OCI-LY3 (cell line): ENCODE measurements around the gene MINDY3.
"Not testable (repeated sequence)": the region's sequence is repeated elsewhere in the genome, so short reads cannot be mapped to it uniquely, and the experiment has no call there.

ENCODE experiments used
- EZH2phosphoT487 ChIP-seq: fragments of 200-600 bp; shearing (Covaris generic); IDR thresholded peaks from 2 replicates; pipeline ENCODE4 v1.6.1; 2018; ENCODE audit warnings: antibody characterized with exemption, mixed run types, low read depth
- TF ChIP-seq, protein P1 (sequence below): fragments of 200-600, 300-600 bp; sonication (generic); IDR thresholded peaks from 2 replicates; pipeline ENCODE4 v1.5.1; 2014; ENCODE audit warnings: antibody characterized with exemption, low read length, low read depth

DNA sequence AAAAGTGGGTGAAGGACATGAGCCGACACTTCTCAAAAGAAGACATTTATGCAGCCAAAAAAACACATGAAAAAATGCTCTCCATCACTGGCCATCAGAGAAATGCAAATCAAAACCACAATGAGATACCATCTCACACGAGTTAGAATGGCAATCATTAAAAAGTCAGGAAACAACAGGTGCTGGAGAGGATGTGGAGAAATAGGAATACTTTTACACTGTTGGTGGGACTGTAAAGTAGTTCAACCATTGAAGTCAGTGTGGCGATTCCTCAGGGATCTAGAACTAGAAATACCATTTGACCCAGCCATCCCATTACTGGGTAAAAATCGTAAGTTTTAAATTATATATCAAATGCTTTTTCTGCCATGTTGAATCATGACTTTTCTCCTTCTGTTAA is 85.8 kb downstream of the MINDY3 start:
- TF ChIP-seq, protein P1, sequence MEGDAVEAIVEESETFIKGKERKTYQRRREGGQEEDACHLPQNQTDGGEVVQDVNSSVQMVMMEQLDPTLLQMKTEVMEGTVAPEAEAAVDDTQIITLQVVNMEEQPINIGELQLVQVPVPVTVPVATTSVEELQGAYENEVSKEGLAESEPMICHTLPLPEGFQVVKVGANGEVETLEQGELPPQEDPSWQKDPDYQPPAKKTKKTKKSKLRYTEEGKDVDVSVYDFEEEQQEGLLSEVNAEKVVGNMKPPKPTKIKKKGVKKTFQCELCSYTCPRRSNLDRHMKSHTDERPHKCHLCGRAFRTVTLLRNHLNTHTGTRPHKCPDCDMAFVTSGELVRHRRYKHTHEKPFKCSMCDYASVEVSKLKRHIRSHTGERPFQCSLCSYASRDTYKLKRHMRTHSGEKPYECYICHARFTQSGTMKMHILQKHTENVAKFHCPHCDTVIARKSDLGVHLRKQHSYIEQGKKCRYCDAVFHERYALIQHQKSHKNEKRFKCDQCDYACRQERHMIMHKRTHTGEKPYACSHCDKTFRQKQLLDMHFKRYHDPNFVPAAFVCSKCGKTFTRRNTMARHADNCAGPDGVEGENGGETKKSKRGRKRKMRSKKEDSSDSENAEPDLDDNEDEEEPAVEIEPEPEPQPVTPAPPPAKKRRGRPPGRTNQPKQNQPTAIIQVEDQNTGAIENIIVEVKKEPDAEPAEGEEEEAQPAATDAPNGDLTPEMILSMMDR, result not testable (repeated sequence)
- TF ChIP-seq EZH2phosphoT487, result not testable (repeated sequence)
